GM19043 (cell line): ENCODE results near the gene GRID1.

Source experiments
- ATAC-seq: cut with Tn5 transposase; IDR thresholded peaks from one replicate; pipeline ENCODE4 v1.9.1; 2021; ENCODE audit warnings: low read depth; ENCODE audit not compliant: unreplicated experiment

GRID1 gene

DNA sequence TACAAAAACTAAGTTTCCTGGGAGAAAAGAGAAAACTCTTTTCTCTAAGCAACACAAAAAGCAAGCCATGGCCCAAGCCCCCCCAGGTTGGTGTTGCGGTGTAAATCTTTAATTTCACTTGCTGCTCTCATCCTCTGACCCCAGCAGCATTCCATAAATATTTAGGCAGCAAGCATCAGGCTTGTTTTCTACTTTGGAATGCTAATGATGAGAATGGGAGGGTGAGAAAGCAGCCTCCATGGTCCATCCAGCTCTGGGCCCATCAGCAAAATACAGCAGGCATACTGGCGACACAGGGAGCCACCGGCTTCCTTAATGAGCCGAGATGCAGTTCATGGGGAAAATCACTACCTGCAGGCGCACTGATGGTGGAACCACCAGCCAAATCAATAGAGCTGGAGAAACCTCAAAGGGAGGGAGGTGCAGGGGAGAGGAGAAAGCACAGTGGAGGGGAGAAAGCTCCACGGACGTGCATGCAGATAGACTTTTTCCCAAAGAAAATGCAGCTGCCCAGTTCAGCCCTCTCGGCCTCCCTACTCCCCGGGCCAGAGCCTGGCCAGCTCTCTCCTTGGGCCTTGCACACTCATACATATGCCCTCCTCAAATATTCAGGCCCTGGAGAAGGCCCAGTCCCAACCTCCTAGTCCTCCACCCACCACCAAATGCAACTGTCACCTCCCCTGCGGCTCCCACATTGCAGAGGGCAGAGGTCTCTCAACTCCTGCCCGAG lies 131.9 kb downstream of the GRID1 start:
- no peak for ATAC-seq

DNA sequence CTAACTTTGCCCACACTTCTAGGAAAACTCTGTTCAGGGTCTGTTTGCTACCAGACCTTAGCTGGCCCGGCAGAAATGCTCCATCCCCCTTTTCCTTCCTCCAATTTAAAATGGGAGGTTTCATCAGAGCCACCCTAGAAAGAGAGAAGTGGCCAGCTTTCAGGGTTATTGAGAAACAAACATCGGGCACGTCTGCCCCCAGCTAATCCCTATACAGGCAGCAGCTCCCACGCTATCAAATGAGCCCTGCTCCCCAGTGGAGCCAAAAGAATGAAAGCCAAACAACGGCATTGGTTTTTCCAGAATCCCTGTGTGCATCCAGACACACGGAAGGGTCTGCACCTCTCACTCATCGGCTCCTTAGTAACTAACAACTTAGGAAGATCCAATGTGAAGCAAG lies 132.5 kb downstream of the GRID1 start:
- no peak for ATAC-seq

DNA sequence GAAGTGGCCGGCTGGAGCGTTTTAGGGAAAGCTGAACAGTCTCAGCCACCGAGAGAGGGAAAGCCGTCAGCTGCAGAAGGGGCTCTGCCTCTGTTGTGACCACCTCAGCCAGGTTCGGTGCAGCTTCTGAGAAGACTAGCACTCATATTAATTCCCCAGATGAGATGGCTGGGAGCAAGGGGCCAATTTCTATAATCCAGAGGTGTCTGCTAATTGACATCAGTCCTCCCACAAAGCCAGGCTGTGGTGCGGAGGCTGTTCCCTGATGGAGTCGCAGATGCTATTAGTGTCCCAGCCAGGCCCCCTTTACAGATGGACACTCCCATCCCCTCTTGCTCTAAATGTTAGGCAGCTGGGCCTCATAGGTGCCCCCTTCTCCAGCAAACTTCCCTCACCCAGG lies 133.5 kb downstream of the GRID1 start:
- ATAC-seq: no peak

DNA sequence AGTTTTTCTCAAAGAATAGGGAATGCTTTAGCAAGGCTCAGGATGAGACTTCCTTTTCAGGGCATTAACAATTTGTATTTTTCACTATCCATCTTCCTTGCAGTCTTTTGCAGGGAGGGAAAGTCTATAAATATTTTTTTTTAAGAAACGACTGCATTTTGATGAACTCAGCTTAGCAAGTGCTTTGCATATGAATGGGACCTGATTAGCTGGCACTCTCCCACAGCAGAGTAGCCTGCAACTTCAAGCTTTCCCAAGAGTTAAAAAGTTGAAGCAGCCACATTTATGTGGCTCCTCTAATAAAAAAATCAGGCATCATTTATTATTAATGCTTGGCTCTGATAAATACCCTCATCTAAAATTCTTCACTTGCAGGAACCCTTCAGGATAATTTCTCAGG lies 134.0 kb downstream of the GRID1 start:
- ATAC-seq: no peak

DNA sequence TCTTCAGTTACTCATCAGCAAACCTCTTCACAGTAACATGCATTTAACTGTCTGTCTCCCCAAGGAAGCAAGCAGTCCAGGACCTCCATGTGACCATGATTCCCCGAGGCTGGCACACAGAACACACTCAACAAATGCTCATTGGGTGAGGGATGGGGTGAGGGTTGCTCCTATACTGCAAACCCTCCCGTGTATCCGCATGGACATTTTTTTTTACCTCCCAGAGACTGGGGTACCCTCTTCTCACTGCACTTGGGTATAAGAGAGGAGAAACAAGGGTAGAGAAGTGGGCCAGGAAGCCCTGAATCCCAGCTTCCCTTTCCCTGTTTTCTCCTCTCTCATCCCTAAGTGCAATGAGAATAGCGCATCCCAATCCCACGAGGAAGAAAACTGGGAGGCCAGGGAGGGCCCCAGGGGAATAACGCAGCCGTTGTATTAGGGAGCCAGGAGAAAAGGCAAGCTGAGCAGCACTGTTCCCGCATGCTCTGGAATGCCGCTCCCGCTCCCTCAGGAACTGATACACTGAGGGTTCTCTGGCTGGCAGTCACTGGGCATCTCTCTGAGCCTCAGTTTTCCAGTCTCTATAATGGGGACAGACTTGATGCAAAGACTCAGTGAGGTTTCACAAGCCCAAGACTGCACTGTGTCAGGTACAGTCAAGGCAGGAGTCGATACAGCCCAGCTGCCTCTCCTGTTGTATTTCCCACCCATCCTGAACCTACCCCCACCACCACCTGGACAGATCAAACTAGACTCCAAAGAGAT lies 134.6 kb downstream of the GRID1 start:
- no peak for ATAC-seq

DNA sequence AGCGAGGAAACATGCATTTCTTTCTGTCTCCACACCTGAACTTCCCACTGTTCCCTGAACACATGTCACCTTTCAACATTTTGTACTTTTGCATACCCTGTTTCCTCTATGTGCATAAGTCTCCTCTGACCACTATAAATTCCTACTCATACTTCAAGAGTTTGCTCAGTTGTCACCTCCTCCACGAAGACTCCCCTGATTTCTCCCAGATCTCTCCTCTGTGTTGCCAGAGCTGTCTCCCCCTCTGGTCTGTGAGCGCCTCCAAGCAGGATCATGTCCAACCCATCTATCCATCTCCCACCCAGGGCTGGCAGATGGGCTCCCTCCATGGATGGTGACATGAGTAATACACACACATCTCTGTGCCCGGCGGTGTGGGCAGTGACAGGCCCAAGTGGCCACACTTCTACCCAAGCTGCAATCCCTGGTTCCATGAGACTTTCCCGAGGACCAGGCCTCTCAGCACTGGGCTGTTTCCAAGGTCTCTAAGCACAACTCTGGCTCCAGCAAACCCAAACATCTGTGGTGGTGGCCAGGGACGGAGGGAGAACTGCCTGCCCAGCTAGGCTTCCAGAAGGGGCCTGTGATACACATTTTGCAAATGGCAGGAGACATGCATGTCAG lies 135.9 kb downstream of the GRID1 start:
- ATAC-seq: no peak

DNA sequence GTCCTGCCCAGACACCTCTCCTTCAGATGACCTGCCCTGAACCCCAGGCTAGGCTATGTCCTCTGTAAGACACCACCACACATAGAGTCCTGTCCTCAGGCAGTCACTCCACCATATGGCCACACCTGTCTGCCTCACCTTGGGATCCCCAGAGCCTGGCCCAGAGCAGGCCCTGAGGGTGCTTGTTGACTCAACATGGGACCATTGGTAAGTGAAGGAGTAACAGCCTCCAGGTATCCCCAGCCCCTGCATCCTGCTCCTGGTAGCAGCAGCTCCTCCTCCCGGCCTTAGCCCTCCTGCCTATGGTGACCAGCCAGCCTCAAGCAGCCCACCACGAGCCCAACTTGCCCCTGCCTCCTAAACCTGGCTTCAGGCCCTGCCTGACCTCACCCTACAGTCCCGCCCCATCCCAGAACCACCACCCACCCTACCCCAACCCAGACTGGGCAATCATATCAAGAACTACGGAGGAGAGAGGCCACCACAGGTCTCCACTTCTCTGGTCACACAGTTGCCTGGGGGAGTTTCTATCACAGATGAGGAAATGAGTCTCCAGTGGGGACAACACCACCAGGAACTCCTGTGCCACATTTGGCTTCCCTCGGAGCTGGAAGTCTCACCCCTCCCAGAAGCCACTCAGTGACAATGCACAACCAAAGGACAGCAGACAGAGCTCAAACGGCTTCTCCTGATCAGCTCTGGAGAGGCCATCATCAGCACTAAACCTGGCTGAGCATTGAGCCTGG lies 136.6 kb downstream of the GRID1 start:
- no peak for ATAC-seq

DNA sequence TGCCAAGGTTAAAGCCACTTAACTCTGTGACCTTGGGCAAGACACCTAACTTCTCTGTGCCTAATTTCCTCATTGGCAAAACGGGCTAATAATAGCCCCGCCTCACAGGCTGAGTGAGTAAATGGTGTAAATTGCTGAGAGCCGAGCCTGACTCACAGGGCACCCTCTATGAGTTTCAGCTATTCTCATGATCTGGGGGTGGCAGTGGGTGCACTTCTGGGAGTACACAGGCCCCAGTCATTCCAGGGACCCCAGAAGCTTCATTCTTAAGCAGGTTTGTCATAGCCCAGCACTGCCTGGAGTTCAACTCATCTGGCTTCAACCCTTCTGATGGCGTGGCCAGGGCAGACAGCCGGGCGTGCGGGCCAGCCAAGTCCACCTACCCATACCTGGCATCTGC lies 137.2 kb downstream of the GRID1 start:
- ATAC-seq: no peak

DNA sequence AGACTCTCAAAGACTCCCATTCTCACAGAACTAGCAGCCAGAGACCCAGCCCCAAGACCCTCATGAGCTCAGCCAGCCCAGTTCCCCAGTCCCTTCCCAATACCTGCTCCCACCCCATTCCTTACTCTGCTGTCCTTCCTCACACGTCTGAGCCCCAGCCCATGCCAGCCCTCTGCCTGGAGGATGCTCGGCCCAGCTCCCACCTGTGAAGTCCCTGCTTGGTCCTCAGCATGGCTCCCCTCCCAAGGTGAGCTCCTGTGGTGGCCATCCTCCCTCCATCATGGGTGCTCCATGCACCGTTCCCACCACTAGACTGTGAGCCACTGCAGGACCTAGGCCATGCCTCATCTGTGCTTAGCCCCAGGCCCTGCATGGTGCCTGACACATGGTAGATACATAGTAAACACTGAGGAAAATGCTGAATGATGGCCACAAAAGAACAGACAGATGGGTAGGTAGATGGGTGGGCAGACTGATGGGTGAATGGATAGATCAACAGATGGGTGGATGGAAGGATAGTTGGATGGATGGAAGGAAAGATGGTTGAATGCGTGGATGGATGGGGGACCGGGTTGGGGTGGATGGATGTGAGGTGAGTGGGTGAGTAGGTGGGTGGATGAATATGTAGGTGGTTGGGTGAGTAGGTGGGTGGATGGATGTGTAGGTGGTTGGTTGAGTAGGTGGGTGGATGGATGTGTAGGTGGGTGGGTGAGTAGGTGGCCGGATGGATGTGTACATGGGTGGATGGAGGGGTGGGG lies 138.9 kb downstream of the GRID1 start:
- ATAC-seq: no peak

DNA sequence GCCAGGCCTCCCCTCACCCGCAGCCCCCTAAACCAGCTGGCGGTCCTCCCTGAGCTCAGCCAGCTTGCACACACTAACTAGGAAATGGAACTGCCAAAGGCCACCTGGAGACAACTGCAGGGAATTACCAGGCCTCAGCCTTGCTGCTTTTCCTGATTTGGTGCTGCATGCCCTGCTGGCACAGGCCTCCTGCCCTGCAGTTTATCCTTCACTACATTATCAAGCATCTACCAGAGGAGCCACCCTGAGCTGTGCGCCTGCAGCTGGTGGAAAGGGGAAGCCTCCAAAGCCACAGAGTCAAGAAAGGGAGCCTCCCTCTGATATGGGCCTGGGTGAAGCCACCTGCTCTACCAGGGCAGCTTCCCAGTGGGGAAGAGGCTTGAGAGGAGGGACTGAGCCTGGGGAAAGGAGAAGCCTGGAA lies 139.8 kb downstream of the GRID1 start:
- ATAC-seq: no peak

DNA sequence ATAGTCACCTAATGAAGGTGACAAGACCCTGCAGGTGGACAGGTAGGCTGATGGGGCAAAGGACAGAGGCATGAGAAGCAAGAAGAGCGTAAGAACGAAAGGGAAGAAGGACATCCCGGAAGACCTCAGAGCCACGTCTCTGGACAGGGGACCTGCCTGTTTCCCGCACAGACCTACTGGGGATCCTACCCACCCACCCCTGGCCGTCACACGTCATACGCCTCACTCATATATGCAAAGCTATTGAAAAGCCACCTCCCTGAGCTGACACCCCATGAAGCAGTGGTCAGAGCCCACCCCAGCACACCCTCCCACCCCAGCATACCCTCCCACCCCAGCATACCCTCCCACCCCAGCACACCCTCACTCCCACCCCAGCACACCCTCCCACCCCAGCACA lies 140.6 kb downstream of the GRID1 start:
- no peak for ATAC-seq

DNA sequence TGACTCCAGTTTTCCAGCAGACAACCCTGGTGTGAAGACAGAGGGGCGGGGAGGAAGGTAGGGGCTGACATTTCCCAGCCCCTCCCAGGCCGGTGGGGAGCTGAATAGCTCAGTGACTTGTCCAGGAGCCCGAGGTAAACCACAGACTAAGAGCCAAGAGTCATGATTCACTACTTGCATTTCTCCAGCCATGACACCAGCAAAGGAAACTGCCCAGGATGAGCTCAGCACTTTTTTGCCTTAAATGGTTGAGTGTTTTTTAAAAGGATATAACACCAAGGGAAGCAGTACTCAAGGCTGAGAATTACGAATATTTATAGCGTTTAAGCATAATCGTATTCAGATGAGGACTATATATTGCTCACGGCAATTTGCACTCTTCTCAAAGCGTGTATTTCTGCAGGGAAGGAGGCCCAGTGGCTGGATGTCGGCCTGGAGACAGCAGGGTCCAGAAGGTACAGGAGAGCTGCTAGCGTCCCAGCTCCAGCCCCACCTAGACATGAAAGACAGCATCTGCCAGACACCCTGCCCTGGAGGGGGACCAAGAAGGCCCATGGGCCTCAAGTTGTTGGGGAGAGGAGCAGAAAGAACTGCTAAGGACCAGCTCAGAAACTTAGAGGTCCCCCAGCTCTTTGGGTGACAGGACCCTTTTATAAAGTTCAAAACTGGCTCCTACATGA lies 141.4 kb downstream of the GRID1 start:
- no peak for ATAC-seq

DNA sequence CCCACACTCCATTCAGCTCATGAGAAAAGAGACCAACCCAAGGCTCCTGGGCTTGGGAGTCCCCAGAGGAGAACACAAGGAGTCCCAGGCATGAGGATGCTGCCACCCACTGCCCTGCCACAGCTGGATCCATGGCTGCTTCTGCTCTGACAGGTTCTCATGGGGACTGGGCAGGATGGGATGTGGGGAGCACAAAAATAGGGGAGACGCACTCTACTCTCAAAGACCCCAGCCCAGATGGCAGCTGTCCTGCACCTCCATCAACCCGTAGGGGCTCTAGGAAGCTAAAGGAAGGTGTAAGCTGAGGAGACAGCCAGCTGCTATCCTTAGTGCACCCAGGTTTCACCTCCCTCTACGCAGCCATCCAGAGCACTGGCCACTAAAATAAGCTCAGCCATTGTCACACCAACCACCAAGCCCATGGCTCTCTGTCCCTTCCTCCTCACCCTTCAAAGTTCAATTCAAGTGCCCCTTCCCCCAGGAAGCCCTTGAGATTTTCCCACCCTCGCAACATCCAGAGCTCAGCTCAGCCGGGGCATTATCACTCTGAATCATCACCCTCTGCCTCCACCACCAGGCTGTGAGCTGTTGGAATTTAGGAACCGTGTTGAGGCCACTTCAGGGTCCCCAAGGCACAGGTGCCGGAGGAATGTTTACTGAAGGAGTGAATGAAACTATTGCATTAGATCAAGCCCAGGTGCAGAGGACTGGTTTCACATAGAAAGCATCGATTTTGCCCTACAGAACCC lies 142.1 kb downstream of the GRID1 start:
- no peak for ATAC-seq

DNA sequence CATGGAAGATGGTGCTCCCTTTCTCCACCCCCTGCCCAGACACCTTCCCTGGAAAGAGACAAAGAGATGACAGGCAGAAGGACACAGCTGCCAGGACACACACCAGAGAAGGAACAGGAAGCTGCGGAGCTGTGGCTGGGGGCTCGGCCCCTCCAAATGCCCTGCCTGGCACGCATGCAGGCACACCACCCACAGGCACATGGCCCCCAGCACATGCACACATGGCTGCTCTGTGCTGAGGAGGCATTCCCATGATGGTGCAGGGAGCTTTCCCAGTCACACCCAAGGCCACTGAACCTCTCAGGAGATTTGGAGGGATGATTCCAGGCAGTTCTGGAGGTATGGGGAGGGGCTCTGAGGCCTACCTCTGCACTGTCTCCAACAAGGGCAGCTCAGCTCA lies 143.3 kb downstream of the GRID1 start:
- ATAC-seq: no peak

DNA sequence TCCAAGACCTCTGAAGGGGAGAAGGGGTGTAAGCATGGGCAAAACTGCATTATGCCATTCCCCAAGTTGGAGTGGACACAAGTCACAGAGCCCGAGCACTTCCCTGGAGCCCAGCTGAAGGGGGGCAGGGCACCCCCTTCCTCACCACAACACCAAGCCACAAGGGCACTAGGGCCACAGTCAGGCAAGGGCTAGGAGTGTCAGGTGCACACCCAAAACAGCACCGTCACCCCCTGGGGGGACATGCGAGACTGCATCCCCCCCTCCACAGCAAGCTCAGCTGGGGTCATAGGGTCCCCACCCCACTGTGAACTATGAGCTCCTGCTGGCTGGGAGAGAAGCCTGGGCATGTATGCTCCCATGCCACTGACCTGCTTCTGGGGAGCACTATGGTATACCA lies 143.9 kb downstream of the GRID1 start:
- no peak for ATAC-seq

DNA sequence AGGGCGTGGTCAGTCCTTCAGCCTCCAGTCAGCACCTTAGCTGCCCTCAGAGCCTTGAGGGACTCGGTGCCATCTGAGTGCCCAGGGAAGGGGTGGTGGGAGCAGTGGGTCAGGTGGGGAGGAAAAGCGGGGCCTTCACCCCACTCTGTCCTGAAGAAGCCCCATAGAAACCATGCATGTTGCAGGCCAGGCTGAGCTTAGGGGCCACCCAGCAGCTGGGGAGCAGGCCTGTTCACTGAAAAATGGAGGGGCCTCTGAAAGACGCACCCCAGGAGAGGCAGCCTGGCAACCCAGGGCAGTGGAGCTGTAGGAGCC lies 144.3 kb downstream of the GRID1 start:
- no peak for ATAC-seq

DNA sequence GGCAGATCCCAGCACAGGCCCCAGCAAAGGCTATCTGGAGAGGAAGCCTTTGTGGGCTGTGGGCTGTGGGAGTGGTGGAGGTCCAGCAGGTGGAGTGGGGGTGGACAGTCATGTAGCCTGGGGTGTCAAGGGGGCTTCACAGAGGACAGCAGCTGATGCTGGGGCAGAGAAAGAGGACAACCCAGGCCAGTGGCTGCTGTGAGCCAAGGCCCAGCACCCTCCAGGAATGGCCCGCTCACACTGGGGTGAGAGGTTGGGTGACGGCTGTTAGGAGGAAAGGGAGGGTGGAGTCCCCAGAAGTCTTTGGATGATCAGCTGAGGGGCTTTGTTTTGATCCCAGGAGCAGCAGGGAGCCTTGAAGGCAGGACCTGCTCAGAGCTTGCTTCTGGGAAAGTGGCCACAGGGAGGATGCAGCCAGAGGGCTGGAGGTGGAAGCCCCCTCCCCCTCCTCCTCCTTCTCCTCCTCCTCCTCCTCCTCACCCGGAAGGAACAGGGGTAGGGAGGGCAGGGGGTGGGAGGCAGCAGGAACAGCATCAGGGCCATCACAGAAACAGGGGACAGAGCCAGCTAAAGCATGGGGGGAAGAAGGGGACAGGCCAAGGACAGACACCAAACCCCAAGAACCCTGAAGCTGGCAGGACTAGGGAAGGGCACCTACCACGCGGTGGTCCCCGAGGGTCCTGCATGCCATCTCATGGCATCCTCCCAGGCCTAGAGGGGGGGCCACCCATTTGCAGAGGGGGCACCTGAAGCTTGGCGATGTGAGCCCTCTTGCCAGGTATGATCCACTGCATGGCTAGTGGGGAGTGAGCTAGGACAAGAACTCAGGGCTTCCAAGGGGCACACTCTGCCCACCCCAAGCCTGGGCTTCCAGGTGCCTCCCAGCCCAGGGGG lies 144.9 kb downstream of the GRID1 start:
- no peak for ATAC-seq

DNA sequence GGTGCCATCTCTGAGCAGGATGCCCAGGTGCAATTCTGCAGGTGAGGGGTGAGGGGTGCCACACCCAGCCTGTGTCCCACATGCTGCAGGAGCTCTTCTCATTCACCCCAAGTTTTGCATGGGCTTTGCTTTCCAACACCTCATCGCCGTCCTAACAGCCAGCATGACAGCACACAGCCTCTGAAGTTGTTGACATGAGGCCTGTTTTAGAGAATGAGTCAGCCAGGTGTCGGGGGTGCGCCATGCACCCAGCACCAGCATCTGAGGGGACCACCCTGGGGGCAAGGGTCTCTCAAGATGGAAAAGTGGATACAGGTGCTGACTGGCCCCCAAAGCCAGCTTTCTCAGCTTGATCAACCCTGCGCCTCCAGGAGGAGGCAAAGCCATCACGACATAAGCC lies 146.0 kb downstream of the GRID1 start:
- ATAC-seq: no peak
